HCT116 (cell line): ENCODE data around the gene ZSCAN21. TPM values are rescaled to one million over a fixed set of nuclear protein-coding genes. Genes with fewer than 3 reads are reported as not detected.

ENCODE experiments used
- ATAC-seq: fragments of 200-7000 bp; cut with Tn5 transposase; 2 replicates; pipeline ENCODE4 v1.9.1; 2020; ENCODE audit warnings: mild to moderate bottlenecking, moderate library complexity
- BruUV-seq: library from RNA; stranded (reverse); fragments of 400-500 nt; replicated peaks from 2 replicates; lab custom pipeline; 2021; lab: Mats Ljungman, UMichigan
- CTCF ChIA-PET: fragments of 300-600 bp; sonication (Branson Sonifier 250); formaldehyde crosslinking; loops from one replicate; lab custom pipeline; 2021; ENCODE audit warnings: antibody characterized with exemption; lab: Charles Lee
- POLR2A ChIA-PET: fragments of 300-600, 350-600 bp; sonication (Branson Sonifier 250); formaldehyde crosslinking; loops from one replicate; lab custom pipeline; 2021; ENCODE audit warnings: antibody characterized with exemption; lab: Charles Lee
- RAD21 ChIA-PET, 2 experiments: fragments of 300-600 bp; sonication (Branson Sonifier 250); formaldehyde crosslinking; loops; one replicate each; lab custom pipeline; 2023; ENCODE audit warnings: low total read pairs in 2 of 2; ENCODE audit not compliant: uncharacterized antibody in 2 of 2, unreplicated experiment in 2 of 2, low non-redundant PET in 1 of 2; lab: Charles Lee
- DNase-seq: peaks from one replicate; pipeline ENCODE4 v3.0.0-alpha.2; 2010; ENCODE audit warnings: low read depth, low spot score
- H2AFZ ChIP-seq: fragments of 200-600 bp; shearing (Covaris generic), sonication (generic); 2 replicates; pipeline ENCODE4 v1.6.1; 2017; ENCODE audit warnings: low read depth, mixed run types, mixed read lengths, antibody characterized with exemption, low read length; ENCODE audit not compliant: poor library complexity, severe bottlenecking
- H3K27ac ChIP-seq: 2 replicates; pipeline ENCODE4 v1.5.1; 2012; ENCODE audit warnings: low read depth, low read length
- H3K27me3 ChIP-seq: fragments of 200-600 bp; sonication (generic); 2 replicates; pipeline ENCODE4 v1.6.1; 2016; ENCODE audit warnings: mixed run types, low read length, mixed read lengths; ENCODE audit not compliant: insufficient read depth
- H3K36me3 ChIP-seq, 2 experiments: fragments of 200-500 bp in 1 of 2; fragments of 200-600 bp in 1 of 2; sonication (Bioruptor generic) in 1 of 2; sonication (generic) in 1 of 2; 2 replicates each; pipeline versions ENCODE4 v1.5.1 to v1.6.1; 2014 to 2016; ENCODE audit warnings: low read length in 2 of 2, inconsistent platforms in 1 of 2, mixed read lengths in 1 of 2, mixed run types in 1 of 2; ENCODE audit not compliant: insufficient read depth in 2 of 2, control insufficient read depth in 1 of 2
- H3K4me1 ChIP-seq, 2 experiments: fragments of 200-600 bp in 1 of 2; sonication (generic) in 1 of 2; 2 replicates each; pipeline versions ENCODE4 v1.5.1 to v1.6.1; 2012 to 2017; ENCODE audit warnings: low read length in 2 of 2, inconsistent platforms in 1 of 2, mild to moderate bottlenecking in 1 of 2, mixed read lengths in 1 of 2, mixed run types in 1 of 2, moderate library complexity in 1 of 2; ENCODE audit not compliant: insufficient read depth in 2 of 2, control insufficient read depth in 1 of 2
- H3K4me2 ChIP-seq: fragments of 200-600 bp; sonication (generic); 2 replicates; pipeline ENCODE4 v1.6.1; 2017; ENCODE audit warnings: mixed run types, low read length, mixed read lengths
- H3K4me3 ChIP-seq, 2 experiments: fragments of 200-600 bp in 1 of 2; sonication (generic) in 1 of 2; replicated peaks in 1 of 2; 2 replicates each; pipeline ENCODE4 v1.5.1; 2011 to 2016; ENCODE audit warnings: low read length in 2 of 2, control low read depth in 1 of 2, low read depth in 1 of 2, mild to moderate bottlenecking in 1 of 2, mixed read lengths in 1 of 2, mixed run types in 1 of 2
- H3K79me2 ChIP-seq: fragments of 200-600 bp; sonication (generic); 2 replicates; pipeline ENCODE4 v1.6.1; 2017; ENCODE audit warnings: mild to moderate bottlenecking, mixed run types, low read length, moderate library complexity, mixed read lengths; ENCODE audit not compliant: insufficient read depth
- H3K9ac ChIP-seq: fragments of 200-600 bp; sonication (generic); 2 replicates; pipeline ENCODE4 v1.6.1; 2016; ENCODE audit warnings: low read length, mixed read lengths
- H3K9me2 ChIP-seq: fragments of 200-600 bp; sonication (generic), shearing (Covaris generic); 2 replicates; pipeline ENCODE4 v1.6.1; 2017; ENCODE audit warnings: mixed run types, mild to moderate bottlenecking, moderate library complexity; ENCODE audit not compliant: insufficient read depth
- H3K9me3 ChIP-seq, 2 experiments: fragments of 200-500 bp in 1 of 2; fragments of 200-600 bp in 1 of 2; sonication (Bioruptor generic) in 1 of 2; sonication (generic) in 1 of 2; 2 replicates each; pipeline ENCODE4 v1.6.1; 2014 to 2017; ENCODE audit warnings: low read length in 2 of 2, mixed read lengths in 2 of 2, inconsistent platforms in 1 of 2, low read depth in 1 of 2, mild to moderate bottlenecking in 1 of 2, mixed run types in 1 of 2, moderate library complexity in 1 of 2; ENCODE audit not compliant: control insufficient read depth in 1 of 2, insufficient read depth in 1 of 2
- H4K20me1 ChIP-seq: fragments of 200-600 bp; sonication (generic), shearing (Covaris generic); 2 replicates; pipeline ENCODE4 v1.6.1; 2017; ENCODE audit warnings: mixed run types, mild to moderate bottlenecking, moderate library complexity; ENCODE audit not compliant: insufficient read depth
- CEBPB ChIP-seq: IDR thresholded peaks from 2 replicates; pipeline ENCODE4 v1.6.1; 2012; ENCODE audit warnings: low read depth
- EGR1 ChIP-seq: IDR thresholded peaks from 2 replicates; pipeline ENCODE4 v1.6.1; 2012; ENCODE audit warnings: low read depth
- EZH2 ChIP-seq: fragments of 200-600 bp; sonication (generic); IDR thresholded peaks from 2 replicates; pipeline ENCODE4 v1.6.1; 2017; ENCODE audit warnings: antibody characterized with exemption, mixed run types
- JUND ChIP-seq: IDR thresholded peaks from 2 replicates; pipeline ENCODE4 v1.6.1; 2012
- POLR2A ChIP-seq: IDR thresholded peaks from 2 replicates; pipeline ENCODE4 v1.7.0; 2011; ENCODE audit warnings: borderline replicate concordance; ENCODE audit not compliant: insufficient read depth, insufficient read length; ENCODE audit errors: extremely low read depth
- REST ChIP-seq: IDR thresholded peaks from 2 replicates; pipeline ENCODE4 v1.6.1; 2012; ENCODE audit warnings: low read depth
- SRF ChIP-seq: IDR thresholded peaks from 2 replicates; pipeline ENCODE4 v1.6.1; 2012; ENCODE audit warnings: low read depth
- intact Hi-C: fragments of 100-400 bp; cut with micrococcal nuclease; formaldehyde crosslinking; loops from 2 replicates; pipeline ENCODE4 v1.10.0; 2022
- total RNA-seq: library from RNA; stranded (reverse); gene quantifications from one replicate; pipeline ENCODE4 v1.2.1, GENCODE V29; 2021; ENCODE audit not compliant: unreplicated experiment
- TF ChIP-seq, protein P1 (sequence below), 3 experiments: fragments of 200-600 bp in 1 of 3; sonication (generic) in 1 of 3; IDR thresholded peaks in 2 of 3; conservative IDR thresholded peaks in 1 of 3; 2 replicates each; pipeline ENCODE4 v1.5.1; 2012 to 2017; ENCODE audit warnings: low read depth in 2 of 3, low read length in 2 of 3, antibody characterized with exemption in 1 of 3, borderline replicate concordance in 1 of 3, control low read depth in 1 of 3, mild to moderate bottlenecking in 1 of 3, mixed read lengths in 1 of 3, mixed run types in 1 of 3, moderate library complexity in 1 of 3; ENCODE audit not compliant: insufficient read depth in 1 of 3

ZSCAN21 gene
- total RNA-seq, 1 experiment from 2014 or later = 10.3 TPM

DNA sequence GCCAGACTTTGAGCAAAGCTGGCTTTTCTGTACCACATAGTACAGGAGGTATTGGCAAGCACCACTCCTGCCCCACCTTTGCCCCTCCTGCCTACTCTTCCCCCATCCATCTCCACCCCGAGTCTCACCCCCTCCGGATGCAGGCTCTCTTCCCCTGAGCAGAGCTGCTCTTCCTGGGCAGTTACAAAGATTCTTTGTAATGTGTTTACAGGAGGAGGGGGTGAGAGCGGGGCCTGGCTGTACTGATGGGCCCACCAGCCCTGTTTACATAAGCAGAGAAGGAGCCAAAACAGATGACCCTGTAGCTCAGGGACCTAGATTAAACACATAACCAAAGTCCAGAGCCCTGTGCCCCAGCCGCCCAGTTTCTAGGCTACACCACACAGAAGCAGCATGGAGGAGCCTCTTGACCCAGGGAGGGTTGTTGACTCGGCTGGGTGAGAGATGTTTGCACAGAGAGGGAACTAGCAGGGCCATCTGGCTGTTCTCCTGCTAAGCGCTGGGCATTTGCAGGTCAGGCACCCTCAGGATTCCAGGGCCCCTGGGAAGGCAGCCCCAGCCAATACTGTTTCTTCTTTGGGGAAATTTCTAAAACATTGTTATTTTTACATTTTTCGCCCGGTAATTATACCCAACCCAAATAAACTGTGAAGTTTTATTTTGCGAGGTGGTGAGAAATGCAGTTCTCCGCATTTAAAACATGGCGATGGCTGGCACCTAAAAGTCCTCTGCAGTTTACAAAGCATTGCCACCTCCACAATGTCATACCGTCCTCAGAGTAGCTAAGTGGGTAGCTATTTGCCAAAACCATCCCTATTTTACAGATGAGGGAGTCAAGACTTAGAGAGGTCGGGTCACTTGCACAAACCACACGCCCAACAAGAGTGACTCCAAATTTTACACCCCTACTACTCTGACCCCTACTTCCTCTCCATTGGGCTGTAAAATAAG, 45.6 kb upstream of the ZSCAN21 start:
- H3K9ac ChIP-seq = no peak overlapping the region
- no peak overlapping the region for H2AFZ ChIP-seq
- no peak overlapping the region for H3K27ac ChIP-seq
- POLR2A ChIA-PET = no interaction called here
- intact Hi-C loops = no loop called here
- RAD21 ChIA-PET = interaction anchor here in 1 of 2 experiments (1.0 kb wide), 1 partner anchor 78 kb away, joined by 3 read pairs; no protein-coding TSS in a partner anchor
- H3K4me2 ChIP-seq = no peak overlapping the region
- H4K20me1 ChIP-seq = no peaks in the 10 kb centered on the region
- no TSS peak for BruUV-seq
- CTCF ChIA-PET = no interaction called here
- no peaks in the 10 kb centered on the region for H3K27me3 ChIP-seq
- no peak for TF ChIP-seq EZH2
- TF ChIP-seq, all 23 proteins: peak for 0
- DNase-seq (no peak), ATAC-seq (no peak)
- peaks cover 0 to 11% of the 10 kb centered on the region in 2 experiments; a peak in 2 of 4 replicates for H3K4me1 ChIP-seq
- no peaks in the 10 kb centered on the region for H3K9me2 ChIP-seq
- no peaks in the 10 kb centered on the region for H3K9me3 ChIP-seq
- H3K79me2 ChIP-seq = no peaks in the 10 kb centered on the region
- no peak overlapping the region for H3K4me3 ChIP-seq
- no peaks in the 10 kb centered on the region for H3K36me3 ChIP-seq

DNA sequence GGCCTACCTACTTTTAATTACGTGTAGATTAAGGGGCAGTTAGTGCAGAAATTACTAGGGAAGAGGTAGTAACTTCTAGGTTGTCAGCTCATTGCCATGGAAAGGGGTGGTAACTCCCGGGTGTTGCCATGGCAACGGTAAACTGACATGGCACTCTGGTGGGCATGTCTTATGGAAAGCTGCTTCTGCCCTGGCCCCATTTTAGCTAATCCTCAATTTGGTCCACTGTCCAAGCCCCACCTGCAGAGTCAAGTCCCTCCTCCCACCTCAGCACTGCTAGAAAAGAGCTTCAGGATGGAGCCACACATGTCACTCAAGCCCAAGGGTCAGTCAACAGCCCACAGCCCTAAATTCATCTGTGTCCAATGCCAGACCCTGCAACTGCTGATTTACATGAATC, 41.7 kb upstream of the ZSCAN21 start:
- BruUV-seq = no TSS peak
- Histone ChIP-seq H3K9ac (no peak overlapping the region), H3K9me3 (no peaks in the 10 kb centered on the region), H3K4me3 (no peak overlapping the region), H3K4me2 (peak overlapping the region; percentile 37), H3K79me2 (no peaks in the 10 kb centered on the region), H3K4me1 (peaks cover 0 to 17% of the 10 kb centered on the region in 2 experiments; a peak in 2 of 4 replicates), H4K20me1 (no peaks in the 10 kb centered on the region), H3K27me3 (no peaks in the 10 kb centered on the region), H3K36me3 (no peaks in the 10 kb centered on the region), H2AFZ (peak overlapping the region; percentile 50), H3K9me2 (no peaks in the 10 kb centered on the region), H3K27ac (no peak overlapping the region)
- DNase-seq (no peak), ATAC-seq (no peak)
- ChIA-PET RAD21 (no interaction called here), CTCF (interaction anchor here (1.1 kb wide), 1 partner anchor 12 kb away, joined by 4 read pairs; no protein-coding TSS in a partner anchor), POLR2A (no interaction called here)
- intact Hi-C loops = no loop called here
- no peak for TF ChIP-seq POLR2A
- no peak for TF ChIP-seq JUND
- no peak for TF ChIP-seq CEBPB
- no peak for TF ChIP-seq SRF
- TF ChIP-seq, protein P1, sequence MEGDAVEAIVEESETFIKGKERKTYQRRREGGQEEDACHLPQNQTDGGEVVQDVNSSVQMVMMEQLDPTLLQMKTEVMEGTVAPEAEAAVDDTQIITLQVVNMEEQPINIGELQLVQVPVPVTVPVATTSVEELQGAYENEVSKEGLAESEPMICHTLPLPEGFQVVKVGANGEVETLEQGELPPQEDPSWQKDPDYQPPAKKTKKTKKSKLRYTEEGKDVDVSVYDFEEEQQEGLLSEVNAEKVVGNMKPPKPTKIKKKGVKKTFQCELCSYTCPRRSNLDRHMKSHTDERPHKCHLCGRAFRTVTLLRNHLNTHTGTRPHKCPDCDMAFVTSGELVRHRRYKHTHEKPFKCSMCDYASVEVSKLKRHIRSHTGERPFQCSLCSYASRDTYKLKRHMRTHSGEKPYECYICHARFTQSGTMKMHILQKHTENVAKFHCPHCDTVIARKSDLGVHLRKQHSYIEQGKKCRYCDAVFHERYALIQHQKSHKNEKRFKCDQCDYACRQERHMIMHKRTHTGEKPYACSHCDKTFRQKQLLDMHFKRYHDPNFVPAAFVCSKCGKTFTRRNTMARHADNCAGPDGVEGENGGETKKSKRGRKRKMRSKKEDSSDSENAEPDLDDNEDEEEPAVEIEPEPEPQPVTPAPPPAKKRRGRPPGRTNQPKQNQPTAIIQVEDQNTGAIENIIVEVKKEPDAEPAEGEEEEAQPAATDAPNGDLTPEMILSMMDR (IDR thresholded peaks at IDR 0.05 in 2 of 3, conservative IDR thresholded peaks at IDR 0.05 in 1 of 3; ENCODE audit: borderline replicate concordance in 1 of 3, insufficient read depth in 1 of 3, low read depth in 2 of 3, low read length in 2 of 3) = no peak
- TF ChIP-seq EGR1 = no peak
- no peak for TF ChIP-seq REST
